ENCODE results near the gene CARNS1. TPM values are rescaled to one million over a fixed set of nuclear protein-coding genes. Genes with fewer than 3 reads are reported as not detected.

The CARNS1 gene
- polyA plus RNA-seq, 1 donor (not counting 4 experiments of a cell fraction or from before 2014, with no cell fraction given) = not detected

DNA sequence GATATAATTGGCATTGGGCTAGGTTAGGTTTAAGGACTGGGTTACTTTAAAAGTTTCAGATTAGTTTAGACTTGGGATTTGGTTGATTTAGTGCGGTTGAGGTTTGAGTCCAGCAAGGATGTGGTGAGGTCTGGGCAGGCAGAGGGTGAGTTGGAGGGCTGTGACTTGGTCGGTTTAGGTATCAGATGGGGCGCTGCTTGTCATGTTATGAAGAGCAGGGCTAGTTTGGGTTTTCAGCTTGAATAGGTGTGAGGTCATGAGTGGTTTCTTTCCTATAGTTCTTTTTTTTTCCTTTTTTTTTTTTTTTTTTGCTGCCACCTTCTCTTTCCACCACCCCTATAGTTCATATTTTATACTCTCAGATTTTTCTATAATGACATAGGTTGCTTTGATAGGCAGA is 46.9 kb upstream of the CARNS1 start:
- dilution Hi-C loops (cut with MboI; ENCODE audit: extremely low pct_ligation_motif_present, low sequenced_read_pairs) = no loop called here
- Histone ChIP-seq H3K79me2 (ENCODE audit: control insufficient read depth, insufficient read depth, low read length) (no peaks in the 10 kb centered on the region), H3K4me3 (ENCODE audit: control insufficient read depth in 2 of 3, extremely low read depth in 1 of 3, insufficient read depth in 2 of 3, low read depth in 1 of 3, low read length in 3 of 3) (no peak overlapping the region), H3K27me3 (ENCODE audit: control insufficient read depth, extremely low read depth, insufficient read depth, low read length) (no peaks in the 10 kb centered on the region), H2AFZ (ENCODE audit: control insufficient read depth, low read length) (no peak overlapping the region), H4K20me1 (ENCODE audit: control insufficient read depth, extremely low read depth, insufficient read depth, low read length) (peaks cover 5% of the 10 kb centered on the region), H3K9ac (ENCODE audit: control insufficient read depth, extremely low read depth, insufficient read depth, low read length) (no peak overlapping the region), H3K9me3 (ENCODE audit: control insufficient read depth, low read depth, low read length) (no peaks in the 10 kb centered on the region), H3K4me1 (ENCODE audit: control insufficient read depth, extremely low read depth, insufficient read depth, low read length) (peaks cover 17% of the 10 kb centered on the region), H3K4me2 (ENCODE audit: control insufficient read depth, extremely low read depth, insufficient read depth, low read depth, low read length) (no peak overlapping the region), H3K9me1 (ENCODE audit: control insufficient read depth, extremely low read depth, insufficient read depth, low read length) (no peaks in the 10 kb centered on the region), H3K36me3 (ENCODE audit: control insufficient read depth in 2 of 2, extremely low read depth in 1 of 2, insufficient read depth in 2 of 2, low read length in 2 of 2) (peaks cover 4 to 6% of the 10 kb centered on the region in 2 experiments), H3K27ac (ENCODE audit: control insufficient read depth, insufficient read depth, low read length) (no peak overlapping the region)
- DNase-seq (ENCODE audit: low read depth, low spot score) = no peak
- no peak for FAIRE-seq
- TF ChIP-seq, protein P1, sequence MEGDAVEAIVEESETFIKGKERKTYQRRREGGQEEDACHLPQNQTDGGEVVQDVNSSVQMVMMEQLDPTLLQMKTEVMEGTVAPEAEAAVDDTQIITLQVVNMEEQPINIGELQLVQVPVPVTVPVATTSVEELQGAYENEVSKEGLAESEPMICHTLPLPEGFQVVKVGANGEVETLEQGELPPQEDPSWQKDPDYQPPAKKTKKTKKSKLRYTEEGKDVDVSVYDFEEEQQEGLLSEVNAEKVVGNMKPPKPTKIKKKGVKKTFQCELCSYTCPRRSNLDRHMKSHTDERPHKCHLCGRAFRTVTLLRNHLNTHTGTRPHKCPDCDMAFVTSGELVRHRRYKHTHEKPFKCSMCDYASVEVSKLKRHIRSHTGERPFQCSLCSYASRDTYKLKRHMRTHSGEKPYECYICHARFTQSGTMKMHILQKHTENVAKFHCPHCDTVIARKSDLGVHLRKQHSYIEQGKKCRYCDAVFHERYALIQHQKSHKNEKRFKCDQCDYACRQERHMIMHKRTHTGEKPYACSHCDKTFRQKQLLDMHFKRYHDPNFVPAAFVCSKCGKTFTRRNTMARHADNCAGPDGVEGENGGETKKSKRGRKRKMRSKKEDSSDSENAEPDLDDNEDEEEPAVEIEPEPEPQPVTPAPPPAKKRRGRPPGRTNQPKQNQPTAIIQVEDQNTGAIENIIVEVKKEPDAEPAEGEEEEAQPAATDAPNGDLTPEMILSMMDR (optimal IDR thresholded peaks at IDR 0.05 in 1 of 3, IDR thresholded peaks at IDR 0.05 in 1 of 3, conservative IDR thresholded peaks at IDR 0.05 in 1 of 3; ENCODE audit: extremely low read depth in 1 of 3, insufficient read depth in 2 of 3, low read length in 3 of 3) = no peak
- no peak for TF ChIP-seq EZH2 (IDR thresholded peaks at IDR 0.05; ENCODE audit: low read length)

DNA sequence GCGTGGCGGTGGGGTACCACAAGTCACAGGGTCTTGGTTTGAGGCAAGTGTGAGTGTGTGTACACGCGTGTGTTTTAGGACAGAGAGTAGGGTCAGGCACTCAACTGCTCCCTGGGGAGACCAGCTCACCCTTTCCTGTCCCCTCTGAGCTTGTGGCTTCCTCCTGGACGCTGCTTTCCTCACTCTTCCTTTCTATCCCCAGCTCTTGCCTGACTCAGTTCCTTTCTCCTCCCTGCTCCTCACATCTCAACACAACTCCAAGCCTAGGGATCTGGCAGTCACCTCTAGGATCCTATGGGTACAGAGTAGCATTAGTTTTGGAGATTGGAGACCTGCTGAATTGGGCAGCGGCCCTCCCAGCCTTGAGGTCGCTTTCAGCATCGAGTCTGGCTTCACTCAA is 46.2 kb upstream of the CARNS1 start:
- Histone ChIP-seq H3K4me3 (ENCODE audit: control insufficient read depth in 2 of 3, extremely low read depth in 1 of 3, insufficient read depth in 2 of 3, low read depth in 1 of 3, low read length in 3 of 3) (no peak overlapping the region), H3K79me2 (ENCODE audit: control insufficient read depth, insufficient read depth, low read length) (no peaks in the 10 kb centered on the region)
- TF ChIP-seq, protein P1 (optimal IDR thresholded peaks at IDR 0.05 in 1 of 3, IDR thresholded peaks at IDR 0.05 in 1 of 3, conservative IDR thresholded peaks at IDR 0.05 in 1 of 3; ENCODE audit: extremely low read depth in 1 of 3, insufficient read depth in 2 of 3, low read length in 3 of 3) = no peak
- no peak for TF ChIP-seq EZH2 (IDR thresholded peaks at IDR 0.05; ENCODE audit: low read length)

More for the DNA sequence above, 46.2 kb upstream of the CARNS1 start:
- H3K36me3 ChIP-seq (ENCODE audit: control insufficient read depth in 2 of 2, extremely low read depth in 1 of 2, insufficient read depth in 2 of 2, low read length in 2 of 2) = peaks cover 4 to 6% of the 10 kb centered on the region in 2 experiments
- peaks cover 5% of the 10 kb centered on the region for H4K20me1 ChIP-seq (ENCODE audit: control insufficient read depth, extremely low read depth, insufficient read depth, low read length)
- FAIRE-seq = no peak
- no peaks in the 10 kb centered on the region for H3K9me1 ChIP-seq (ENCODE audit: control insufficient read depth, extremely low read depth, insufficient read depth, low read length)
- DNase-seq (ENCODE audit: low read depth, low spot score) = no peak
- H2AFZ ChIP-seq (ENCODE audit: control insufficient read depth, low read length) = no peak overlapping the region
- no peak overlapping the region for H3K9ac ChIP-seq (ENCODE audit: control insufficient read depth, extremely low read depth, insufficient read depth, low read length)
- dilution Hi-C loops (cut with MboI; ENCODE audit: extremely low pct_ligation_motif_present, low sequenced_read_pairs) = no loop called here
- H3K4me1 ChIP-seq (ENCODE audit: control insufficient read depth, extremely low read depth, insufficient read depth, low read length) = peaks cover 23% of the 10 kb centered on the region
- no peaks in the 10 kb centered on the region for H3K9me3 ChIP-seq (ENCODE audit: control insufficient read depth, low read depth, low read length)
- H3K27ac ChIP-seq (ENCODE audit: control insufficient read depth, insufficient read depth, low read length) = no peak overlapping the region
- no peaks in the 10 kb centered on the region for H3K27me3 ChIP-seq (ENCODE audit: control insufficient read depth, extremely low read depth, insufficient read depth, low read length)
- H3K4me2 ChIP-seq (ENCODE audit: control insufficient read depth, extremely low read depth, insufficient read depth, low read depth, low read length) = no peak overlapping the region

Data from keratinocyte (primary cell).